K562 treated with DMSO at 1 percent for 24 hours (cell line): ENCODE measurements around the gene SEMA3B. TPM values are rescaled to one million over a fixed set of nuclear protein-coding genes. Genes with fewer than 3 reads are reported as not detected.

Experiments
- total RNA-seq: library from RNA; unstranded; fragments of 300-600 nt; gene quantifications from 2 replicates; pipeline ENCODE4 v1.2.3, GENCODE V29; 2022; ENCODE audit warnings: low read depth; ENCODE audit not compliant: insufficient read depth

SEMA3B gene
- total RNA-seq: 2.9 and 4.0 TPM in 2 replicates

DNA sequence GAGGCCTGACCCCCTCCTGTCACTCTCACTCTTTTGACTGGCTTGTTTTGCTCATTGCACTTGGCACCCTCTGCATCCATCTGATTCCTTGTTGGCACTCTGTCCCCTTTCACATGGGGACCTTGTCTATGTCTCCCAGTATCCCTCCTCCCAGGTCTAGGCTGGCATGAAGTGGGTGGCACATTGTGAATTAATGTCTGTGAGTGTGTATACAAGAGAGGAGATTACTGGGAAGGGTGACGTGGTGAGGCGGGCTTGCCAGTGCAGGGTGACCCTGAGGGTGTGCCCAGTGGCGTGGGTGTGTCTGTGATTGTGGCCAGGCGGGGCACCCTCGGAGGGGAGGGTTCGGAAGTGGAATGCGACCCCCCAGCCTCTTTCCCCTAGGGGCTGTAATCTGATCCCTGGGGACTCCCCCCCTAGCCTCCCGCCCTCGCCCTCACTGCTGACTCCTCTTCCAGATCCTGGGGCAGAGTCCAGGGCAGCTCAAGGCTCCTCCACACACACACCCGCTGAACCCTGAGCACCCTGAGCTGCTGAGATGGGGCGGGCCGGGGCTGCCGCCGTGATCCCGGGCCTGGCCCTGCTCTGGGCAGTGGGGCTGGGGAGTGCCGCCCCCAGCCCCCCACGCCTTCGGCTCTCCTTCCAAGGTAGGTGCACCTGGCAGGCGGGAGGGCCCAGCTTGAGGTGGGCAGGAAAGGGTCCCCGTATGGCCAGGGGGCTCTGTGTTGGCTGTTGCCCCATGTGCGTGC lies at the start of gene SEMA3B:
SEMA3B (plus strand) TSS at position 445 of the 749 bp plus-strand sequence; CDS start at position 539, 94 bp downstream.

GRCh38 chr3:50235716-50236483 lies 33.0 kb upstream of the SEMA3B start, which contains the start of gene GNAI2:
Gene GNAI2 (plus strand): TSS chr3:50236204. CDS start chr3:50236336, 132 bp downstream.

GRCh38 chr3:50278880-50279224 lies 9.9 kb downstream of the SEMA3B start, which contains the start of gene LSMEM2:
Gene LSMEM2 (plus strand): TSS chr3:50279087. CDS start chr3:50279114, 27 bp downstream.

DNA sequence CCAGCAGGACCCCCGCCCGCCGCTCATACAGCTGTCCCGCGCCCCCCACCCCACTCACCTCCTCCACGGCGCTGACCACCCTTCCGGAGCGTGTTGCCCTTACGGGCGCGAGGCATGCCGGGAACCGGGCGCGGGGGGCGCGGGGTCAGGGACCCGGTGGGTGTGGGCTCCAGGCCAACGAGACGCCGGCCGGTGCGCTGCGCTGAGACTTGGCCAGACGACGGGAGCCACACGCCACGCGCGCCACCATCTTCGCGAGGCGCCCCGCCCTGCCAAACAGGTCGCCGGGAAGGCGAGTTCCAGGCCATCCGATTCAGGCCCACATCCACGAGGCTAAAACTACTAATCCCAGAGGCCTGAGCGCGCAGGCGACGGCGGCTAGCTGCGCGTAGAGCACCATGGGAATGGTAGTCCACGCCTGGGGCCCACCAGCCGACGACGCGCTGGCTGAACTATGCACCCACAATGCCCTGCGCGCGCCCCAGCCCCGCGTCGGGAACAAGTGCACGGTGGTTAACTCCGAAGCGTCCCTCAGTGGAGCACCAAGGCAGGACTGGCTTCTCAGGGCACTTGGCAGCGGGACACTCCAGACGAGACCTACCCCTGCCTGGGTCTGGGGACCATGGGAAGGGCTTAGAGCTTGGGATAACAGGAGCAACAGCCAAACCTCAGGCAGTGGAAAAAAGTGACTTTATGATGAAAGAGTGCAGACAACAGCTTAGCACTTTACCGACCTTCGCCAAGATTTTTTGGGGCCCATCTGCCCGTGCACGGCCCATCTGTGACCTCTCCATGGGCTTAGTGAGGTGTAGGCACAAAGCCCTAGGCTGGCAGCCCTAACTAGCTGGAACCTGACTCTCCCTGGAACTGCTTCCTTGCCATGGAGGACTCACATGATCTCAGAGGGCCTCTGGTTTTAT lies 23.5 kb downstream of the SEMA3B start, which contains the start of gene IFRD2:
IFRD2 (minus strand) TSS at position 271 of the 920 bp plus-strand sequence; CDS start at position 116, 155 bp downstream.

DNA sequence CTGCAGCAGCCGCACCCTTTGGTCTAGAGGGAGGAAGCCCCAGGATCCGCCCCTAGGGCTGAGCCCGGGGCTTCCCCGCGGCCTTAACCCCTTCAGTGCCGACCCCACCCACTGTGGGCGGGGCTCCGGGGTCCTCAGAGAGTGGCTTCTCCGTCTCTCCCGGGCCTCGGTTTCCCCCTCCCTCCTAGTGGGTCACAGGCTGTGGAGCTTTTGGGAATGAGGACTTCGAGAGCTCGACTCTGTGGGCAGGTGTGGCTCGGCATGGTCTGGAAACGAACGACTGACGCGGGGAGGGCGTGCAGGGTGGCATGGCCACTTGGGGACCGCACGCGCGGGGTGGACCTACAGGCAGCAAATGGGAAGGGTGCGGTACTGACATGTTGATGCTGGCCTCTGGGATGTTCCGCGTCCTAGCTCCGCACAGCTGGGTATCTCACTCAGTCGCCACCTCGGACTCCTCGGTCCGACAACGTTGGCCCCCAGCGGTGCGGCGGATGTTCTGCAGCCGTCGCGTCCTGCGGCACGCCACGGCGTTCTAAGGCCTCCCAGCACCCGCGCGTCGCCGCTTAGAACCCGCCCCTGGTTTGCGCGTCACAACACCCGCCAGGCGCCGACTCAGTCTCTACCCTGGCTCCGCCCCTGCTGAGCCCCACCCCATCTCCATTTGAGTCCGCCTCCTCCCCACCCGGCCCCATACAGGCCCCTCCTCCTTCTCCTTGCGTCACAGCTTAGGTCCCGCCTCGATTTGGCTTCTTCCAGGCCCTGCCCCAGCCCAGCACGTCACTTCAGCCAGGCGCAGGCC lies 30.1 kb downstream of the SEMA3B start, which contains the start of the genes HYAL3 and NAA80:
HYAL3 (minus strand) TSS at position 570 of the 802 bp plus-strand sequence. CDS start 3,803 bp downstream, outside the sequence.
NAA80 (minus strand) TSS at position 570 of the 802 bp plus-strand sequence. CDS start 1,942 bp downstream, outside the sequence.

GRCh38 chr3:50303013-50303815 lies 34.3 kb downstream of the SEMA3B start, which contains the start of gene HYAL1:
Gene HYAL1 (minus strand): TSS chr3:50303574. CDS start chr3:50302956, 618 bp downstream.

GRCh38 chr3:50322386-50323091 lies 53.6 kb downstream of the SEMA3B start, which contains the start of gene HYAL2:
Gene HYAL2 (minus strand): TSS chr3:50322745. CDS start chr3:50320489, 2,256 bp downstream.

Other genes starting within 250 kb of the SEMA3B start
- 51.5 and 56.1 TPM in 2 replicates for gene RBM5, start 180.2 kb upstream of the SEMA3B start, total RNA-seq
- 2.6 and 3.8 TPM in 2 replicates for gene SEMA3F, start 113.8 kb upstream of the SEMA3B start, total RNA-seq
- not detected in 2 replicates for gene GNAT1, start 77.5 kb upstream of the SEMA3B start, total RNA-seq
- gene SLC38A3, start 63.9 kb upstream of the SEMA3B start, total RNA-seq: 0.20 and 0.23 TPM in 2 replicates
- gene GNAI2, start 32.9 kb upstream of the SEMA3B start, total RNA-seq: 117 and 120 TPM in 2 replicates
- not detected in 2 replicates for gene LSMEM2, start 9.9 kb downstream of the SEMA3B start, total RNA-seq
- gene IFRD2, start 23.3 kb downstream of the SEMA3B start, total RNA-seq: 28.7 and 39.0 TPM in 2 replicates
- gene HYAL3, start 30.3 kb downstream of the SEMA3B start, total RNA-seq: 7.0 and 10.0 TPM in 2 replicates
- 7.8 and 8.6 TPM in 2 replicates for gene NAA80, start 30.3 kb downstream of the SEMA3B start, total RNA-seq
- gene HYAL1, start 34.4 kb downstream of the SEMA3B start, total RNA-seq: 4.3 and 6.8 TPM in 2 replicates
- 21.1 and 27.9 TPM in 2 replicates for gene HYAL2, start 53.6 kb downstream of the SEMA3B start, total RNA-seq
- gene TUSC2, start 59.1 kb downstream of the SEMA3B start, total RNA-seq: 46.1 and 70.9 TPM in 2 replicates
- gene RASSF1, start 71.7 kb downstream of the SEMA3B start, total RNA-seq: 51.1 and 54.0 TPM in 2 replicates
- gene ZMYND10, start 76.6 kb downstream of the SEMA3B start, total RNA-seq: 0.88 and 1.3 TPM in 2 replicates
- gene NPRL2, start 81.6 kb downstream of the SEMA3B start, total RNA-seq: 24.8 and 28.6 TPM in 2 replicates
- gene CYB561D2, start 81.7 kb downstream of the SEMA3B start, total RNA-seq: 16.0 and 16.1 TPM in 2 replicates
- 46.7 and 47.7 TPM in 2 replicates for gene TMEM115, start 90.4 kb downstream of the SEMA3B start, total RNA-seq
- gene CACNA2D2, start 234.5 kb downstream of the SEMA3B start, total RNA-seq: 0.53 and 0.74 TPM in 2 replicates